ENCODE data around the gene LRIG2. TPM values are rescaled to one million over a fixed set of nuclear protein-coding genes. Genes with fewer than 3 reads are reported as not detected.

The LRIG2 gene
- total and polyA plus RNA-seq, 9 donors = 7.4 to 32.4 (median 18.6) TPM

DNA sequence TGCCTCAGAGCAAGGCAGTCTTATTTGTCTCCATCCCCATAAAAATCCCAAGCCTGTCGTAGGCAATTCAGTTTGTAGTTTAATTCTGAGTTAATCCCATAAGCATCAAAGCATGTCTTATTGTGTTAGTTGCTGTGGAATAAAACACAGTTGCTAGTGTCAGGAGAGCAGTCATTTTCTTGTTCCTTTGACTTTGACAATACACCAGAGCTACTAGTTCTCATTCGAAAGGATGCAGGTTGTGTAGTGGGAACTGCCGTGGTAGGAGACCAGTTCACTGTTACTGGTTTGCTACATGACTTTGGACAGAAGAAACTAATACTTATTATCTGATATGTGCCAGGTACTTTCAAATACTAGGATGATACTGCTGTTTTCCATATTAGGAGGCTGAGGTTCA is 23.5 kb downstream of the LRIG2 start:
- no peak overlapping the region for H3K4me3 ChIP-seq
- no peaks in the 10 kb centered on the region for H3K4me1 ChIP-seq (ENCODE audit: insufficient read depth)
- no peaks in the 10 kb centered on the region for H3K36me3 ChIP-seq
- H3K27ac ChIP-seq = no peak overlapping the region
- DNase-seq = no peak
- 92 to 98% (median 94%) methylated on average over 3 of the region's 3 CpGs for WGBS, 3 donors
- H3K27me3 ChIP-seq = no peaks in the 10 kb centered on the region
- intact Hi-C loops (cut with DNase I) = no loop called here
- TF ChIP-seq POLR2A (IDR thresholded peaks at IDR 0.05) (no peak), EP300 (IDR thresholded peaks at IDR 0.05) (no peak)
- TF ChIP-seq, protein P1, sequence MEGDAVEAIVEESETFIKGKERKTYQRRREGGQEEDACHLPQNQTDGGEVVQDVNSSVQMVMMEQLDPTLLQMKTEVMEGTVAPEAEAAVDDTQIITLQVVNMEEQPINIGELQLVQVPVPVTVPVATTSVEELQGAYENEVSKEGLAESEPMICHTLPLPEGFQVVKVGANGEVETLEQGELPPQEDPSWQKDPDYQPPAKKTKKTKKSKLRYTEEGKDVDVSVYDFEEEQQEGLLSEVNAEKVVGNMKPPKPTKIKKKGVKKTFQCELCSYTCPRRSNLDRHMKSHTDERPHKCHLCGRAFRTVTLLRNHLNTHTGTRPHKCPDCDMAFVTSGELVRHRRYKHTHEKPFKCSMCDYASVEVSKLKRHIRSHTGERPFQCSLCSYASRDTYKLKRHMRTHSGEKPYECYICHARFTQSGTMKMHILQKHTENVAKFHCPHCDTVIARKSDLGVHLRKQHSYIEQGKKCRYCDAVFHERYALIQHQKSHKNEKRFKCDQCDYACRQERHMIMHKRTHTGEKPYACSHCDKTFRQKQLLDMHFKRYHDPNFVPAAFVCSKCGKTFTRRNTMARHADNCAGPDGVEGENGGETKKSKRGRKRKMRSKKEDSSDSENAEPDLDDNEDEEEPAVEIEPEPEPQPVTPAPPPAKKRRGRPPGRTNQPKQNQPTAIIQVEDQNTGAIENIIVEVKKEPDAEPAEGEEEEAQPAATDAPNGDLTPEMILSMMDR (IDR thresholded peaks at IDR 0.05) = no peak
- H3K9me3 ChIP-seq = no peaks in the 10 kb centered on the region

DNA sequence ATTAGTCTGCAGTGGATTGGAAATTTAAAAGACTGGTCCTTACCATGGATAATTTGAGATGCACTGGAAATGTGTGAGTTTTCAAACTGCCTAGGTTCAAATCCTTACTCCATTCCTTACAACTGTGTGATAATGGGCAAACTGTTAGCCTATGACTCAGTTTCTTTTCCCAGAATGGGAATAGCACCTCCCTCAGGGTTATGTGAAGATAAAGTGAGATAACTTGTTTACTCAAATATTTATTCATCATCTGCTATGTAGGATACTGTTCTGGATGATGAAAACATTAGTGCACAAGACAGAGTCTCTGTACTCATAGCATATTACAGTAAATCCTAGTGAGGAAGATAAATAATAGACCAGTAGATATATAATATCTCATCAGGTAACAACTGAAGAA is 28.6 kb downstream of the LRIG2 start:
- H3K27me3 ChIP-seq = no peaks in the 10 kb centered on the region
- H3K9me3 ChIP-seq = no peaks in the 10 kb centered on the region
- no peak for TF ChIP-seq EP300 (IDR thresholded peaks at IDR 0.05)
- TF ChIP-seq, protein P1 (IDR thresholded peaks at IDR 0.05) = no peak
- no peak for DNase-seq
- H3K36me3 ChIP-seq = no peaks in the 10 kb centered on the region
- H3K4me1 ChIP-seq (ENCODE audit: insufficient read depth) = no peaks in the 10 kb centered on the region
- intact Hi-C loops (cut with DNase I) = no loop called here
- H3K4me3 ChIP-seq = no peak overlapping the region
- no peak overlapping the region for H3K27ac ChIP-seq

DNA sequence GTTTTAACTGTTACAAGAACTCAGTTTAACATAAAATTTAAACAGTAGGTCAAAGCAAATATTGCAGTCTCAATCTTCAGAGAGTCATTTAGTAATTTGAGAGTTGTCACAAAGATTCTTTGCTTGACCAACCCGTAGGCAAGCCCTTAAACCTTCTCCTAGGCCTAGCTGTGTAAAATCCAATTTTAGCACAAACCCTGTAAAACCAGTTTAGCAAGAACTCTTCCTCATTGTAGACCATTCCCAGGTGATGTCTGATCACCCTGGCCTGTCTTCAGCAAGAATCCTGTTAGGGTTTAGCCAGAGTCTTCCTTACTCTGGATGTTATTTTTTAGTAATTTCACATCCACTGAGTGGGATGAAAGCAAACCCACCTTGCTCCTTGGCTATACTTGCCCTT is 30.1 kb downstream of the LRIG2 start:
- no peaks in the 10 kb centered on the region for H3K36me3 ChIP-seq
- no peaks in the 10 kb centered on the region for H3K27me3 ChIP-seq
- no peak overlapping the region for H3K27ac ChIP-seq
- TF ChIP-seq POLR2A (IDR thresholded peaks at IDR 0.05) (no peak), EP300 (IDR thresholded peaks at IDR 0.05) (no peak)
- TF ChIP-seq, protein P1 (IDR thresholded peaks at IDR 0.05) = no peak
- H3K9me3 ChIP-seq = no peaks in the 10 kb centered on the region
- no peak overlapping the region for H3K4me3 ChIP-seq
- DNase-seq = no peak
- intact Hi-C loops (cut with DNase I) = no loop called here
- 95 to 97% (median 97%) methylated on average over 1 of the region's 1 CpG for WGBS, 3 donors
- no peaks in the 10 kb centered on the region for H3K4me1 ChIP-seq (ENCODE audit: insufficient read depth)

DNA sequence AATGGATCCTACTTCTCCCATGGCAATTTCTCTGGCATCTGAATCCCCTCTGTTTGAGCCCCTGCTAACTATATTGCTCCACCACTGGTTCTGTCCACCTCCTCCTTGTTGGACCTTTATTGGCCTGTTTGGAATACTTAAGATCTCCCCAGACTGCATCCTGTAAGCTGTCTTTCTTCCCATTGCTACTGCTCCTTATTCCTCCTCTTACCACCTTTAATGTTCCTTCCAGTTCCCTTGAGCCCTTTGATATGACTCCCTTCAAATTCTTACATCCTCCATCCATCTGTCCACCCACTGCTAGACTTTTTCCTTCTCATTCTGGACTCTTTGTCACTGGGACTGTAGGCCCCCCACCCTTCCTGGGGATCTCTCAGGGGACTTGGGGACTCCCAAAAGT is 31.0 kb downstream of the LRIG2 start:
- no peaks in the 10 kb centered on the region for H3K9me3 ChIP-seq
- no peaks in the 10 kb centered on the region for H3K27me3 ChIP-seq
- no peaks in the 10 kb centered on the region for H3K4me1 ChIP-seq (ENCODE audit: insufficient read depth)
- H3K27ac ChIP-seq = no peak overlapping the region
- TF ChIP-seq POLR2A (IDR thresholded peaks at IDR 0.05) = no peak
- TF ChIP-seq, protein P1 (IDR thresholded peaks at IDR 0.05) = no peak
- TF ChIP-seq EP300 (IDR thresholded peaks at IDR 0.05) = no peak
- no peak for DNase-seq
- no peak overlapping the region for H3K4me3 ChIP-seq
- intact Hi-C loops (cut with DNase I) = no loop called here
- no peaks in the 10 kb centered on the region for H3K36me3 ChIP-seq

DNA sequence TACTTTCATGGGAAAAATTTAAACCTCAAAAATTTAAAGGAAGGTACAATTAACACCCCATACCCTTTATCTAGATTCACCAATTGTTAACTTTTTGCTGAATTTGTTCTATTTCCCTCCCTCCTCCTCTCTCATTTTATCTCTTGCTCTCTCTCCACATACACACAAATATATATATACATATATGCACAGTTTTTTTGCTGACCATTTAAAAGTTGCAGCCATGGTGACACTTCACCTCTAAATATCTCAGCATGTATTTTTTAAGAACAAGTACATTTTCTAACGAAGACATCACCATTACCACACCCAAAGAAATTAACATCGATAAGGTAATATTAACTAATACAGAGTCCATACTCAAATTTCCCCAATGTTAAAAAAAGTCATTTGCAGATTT is 33.9 kb downstream of the LRIG2 start:
- Histone ChIP-seq H3K4me3 (no peak overlapping the region), H3K9me3 (no peaks in the 10 kb centered on the region), H3K4me1 (ENCODE audit: insufficient read depth) (no peaks in the 10 kb centered on the region), H3K27ac (no peak overlapping the region), H3K36me3 (no peaks in the 10 kb centered on the region), H3K27me3 (no peaks in the 10 kb centered on the region)
- no peak for DNase-seq
- TF ChIP-seq, protein P1 (IDR thresholded peaks at IDR 0.05) = no peak
- no peak for TF ChIP-seq POLR2A (IDR thresholded peaks at IDR 0.05)
- WGBS, 3 donors = 77 to 91% (median 79%) methylated on average over 2 of the region's 2 CpGs
- intact Hi-C loops (cut with DNase I) = no loop called here
